Temporal lobe (tissue), 1 donor: ENCODE measurements around the gene SLC27A4. TPM values are rescaled to one million over a fixed set of nuclear protein-coding genes. Genes with fewer than 3 reads are reported as not detected.

Source experiments
- total RNA-seq: library from RNA; depleted of rRNA; stranded (reverse); fragments of >200 nt; gene quantifications from one replicate; pipeline ENCODE4 v1.2.3, GENCODE V29; 2014

Gene SLC27A4
- total RNA-seq, 1 donor from 2014 or later = 17.0 TPM

Other genes starting within 250 kb of the SLC27A4 start
- 40.1 TPM for gene PTGES2, start 212.8 kb upstream of the SLC27A4 start, total RNA-seq
- 0.25 TPM for gene LCN2, start 191.1 kb upstream of the SLC27A4 start, total RNA-seq
- 44.7 TPM for gene BBLN, start 180.3 kb upstream of the SLC27A4 start, total RNA-seq
- gene CIZ1, start 149.0 kb upstream of the SLC27A4 start, total RNA-seq = 23.6 TPM
- 108 TPM for gene DNM1, start 137.1 kb upstream of the SLC27A4 start, total RNA-seq
- gene GOLGA2, start 64.5 kb upstream of the SLC27A4 start, total RNA-seq = 42.5 TPM
- 8.4 TPM for gene SWI5, start 64.3 kb upstream of the SLC27A4 start, total RNA-seq
- 14.0 TPM for gene TRUB2, start 18.1 kb upstream of the SLC27A4 start, total RNA-seq
- gene COQ4, start 17.7 kb upstream of the SLC27A4 start, total RNA-seq = 10.3 TPM
- 15.2 TPM for gene URM1, start 30.8 kb downstream of the SLC27A4 start, total RNA-seq
- 16.0 TPM for gene CERCAM, start 80.3 kb downstream of the SLC27A4 start, total RNA-seq
- 13.3 TPM for gene ODF2, start 115.5 kb downstream of the SLC27A4 start, total RNA-seq
- 17.5 TPM for gene GLE1, start 164.2 kb downstream of the SLC27A4 start, total RNA-seq
- gene SPTAN1, start 212.1 kb downstream of the SLC27A4 start, total RNA-seq = 862 TPM